GM23248 (cell line): ENCODE data around the gene TIMM50.

ENCODE experiments used
- EZH2 ChIP-seq: fragments of 200-600 bp; sonication (generic); IDR thresholded peaks from 2 replicates; pipeline ENCODE4 v1.6.1; 2018; ENCODE audit warnings: antibody characterized with exemption, mild to moderate bottlenecking; ENCODE audit not compliant: insufficient read depth, poor library complexity, severe bottlenecking
- EZH2phosphoT487 ChIP-seq: fragments of 200-600 bp; sonication (generic); IDR thresholded peaks from 2 replicates; pipeline ENCODE4 v1.6.1; 2018; ENCODE audit warnings: antibody characterized with exemption, moderate library complexity, mild to moderate bottlenecking, low read depth; ENCODE audit not compliant: insufficient read depth

DNA sequence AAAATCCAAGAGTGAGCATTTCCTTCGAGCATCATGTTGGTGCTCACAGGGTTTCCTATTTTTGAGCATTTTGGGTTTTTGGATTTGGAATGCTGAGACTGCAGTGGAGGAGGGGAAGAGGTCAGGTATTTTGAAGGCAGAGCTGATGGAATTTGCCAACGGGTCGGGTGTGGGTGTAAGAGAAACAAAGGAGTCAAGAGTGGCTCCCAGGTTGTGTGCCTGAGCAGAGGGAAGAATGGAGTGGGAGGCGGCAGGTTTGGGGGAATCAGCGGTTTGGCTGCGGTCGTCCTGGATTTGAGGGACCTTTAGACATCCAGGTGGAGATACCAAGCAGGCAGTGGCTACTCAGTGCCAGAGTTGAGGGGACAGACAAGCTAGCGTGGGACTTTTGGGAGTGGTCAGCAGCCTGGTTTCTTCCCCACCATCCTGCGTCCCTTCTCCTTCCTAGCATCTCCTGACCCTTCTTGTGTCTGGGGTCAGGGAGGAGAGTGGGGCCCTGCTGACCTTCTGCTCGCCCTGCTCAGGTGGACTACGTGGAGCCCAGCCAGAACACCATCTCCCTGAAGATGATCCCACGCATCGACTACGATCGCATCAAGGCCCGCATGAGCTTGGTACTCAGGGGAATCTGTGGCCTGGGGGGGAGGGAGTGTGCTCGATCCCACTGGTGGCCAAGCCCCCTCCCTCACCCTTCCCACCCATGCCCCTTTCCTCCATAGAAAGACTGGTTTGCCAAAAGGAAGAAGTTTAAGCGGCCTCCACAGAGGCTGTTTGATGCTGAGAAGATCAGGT, 14.5 kb upstream of the TIMM50 start:
- no peak for TF ChIP-seq EZH2phosphoT487
- TF ChIP-seq EZH2: no peak
